Measurements from ENCODE around the gene ZDHHC6.

The ZDHHC6 gene, protein sequence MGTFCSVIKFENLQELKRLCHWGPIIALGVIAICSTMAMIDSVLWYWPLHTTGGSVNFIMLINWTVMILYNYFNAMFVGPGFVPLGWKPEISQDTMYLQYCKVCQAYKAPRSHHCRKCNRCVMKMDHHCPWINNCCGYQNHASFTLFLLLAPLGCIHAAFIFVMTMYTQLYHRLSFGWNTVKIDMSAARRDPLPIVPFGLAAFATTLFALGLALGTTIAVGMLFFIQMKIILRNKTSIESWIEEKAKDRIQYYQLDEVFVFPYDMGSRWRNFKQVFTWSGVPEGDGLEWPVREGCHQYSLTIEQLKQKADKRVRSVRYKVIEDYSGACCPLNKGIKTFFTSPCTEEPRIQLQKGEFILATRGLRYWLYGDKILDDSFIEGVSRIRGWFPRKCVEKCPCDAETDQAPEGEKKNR

DNA sequence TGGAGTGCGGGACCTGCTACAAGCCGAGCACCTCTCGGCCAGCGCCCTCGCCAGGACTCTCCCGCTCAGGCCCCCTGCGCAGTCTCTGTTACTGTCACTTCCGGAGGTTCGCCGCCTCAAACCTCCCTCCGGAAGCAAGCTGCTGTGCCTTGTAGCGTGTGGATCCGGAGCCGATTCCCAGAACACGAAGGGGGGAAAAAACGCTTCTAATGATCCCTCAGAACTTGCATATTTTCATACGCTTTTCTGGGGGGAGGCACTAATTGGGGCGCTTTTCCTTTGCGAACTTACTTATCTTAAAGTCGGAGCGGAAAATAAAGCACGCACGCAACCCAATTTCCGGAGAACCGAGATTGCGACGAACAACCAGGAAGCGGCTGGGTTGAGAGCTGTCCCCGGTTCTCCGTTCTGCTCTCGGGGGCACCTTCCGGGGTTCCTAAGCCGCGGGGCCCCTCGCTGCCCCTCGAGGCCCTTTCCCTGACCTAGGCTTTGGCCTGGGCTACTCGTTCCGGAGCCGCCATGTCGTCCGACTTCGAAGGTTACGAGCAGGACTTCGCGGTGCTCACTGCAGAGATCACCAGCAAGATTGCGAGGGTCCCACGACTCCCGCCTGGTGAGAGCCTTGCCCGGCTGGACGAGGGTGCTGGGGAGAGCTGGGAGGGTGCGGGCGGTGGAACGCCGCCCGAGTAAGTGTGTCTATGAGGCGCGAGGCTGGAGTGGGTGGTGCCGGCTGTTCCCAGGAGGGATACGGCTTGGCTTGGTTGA lies at the start of gene ZDHHC6, which contains the start of gene VTI1A:
Gene ZDHHC6 (minus strand): TSS at position 60 of the 765 bp plus-strand sequence. CDS start 1,478 bp downstream, outside the sequence.
Gene VTI1A (plus strand): TSS at position 361 of the 765 bp plus-strand sequence. CDS start 159 bp downstream, at position 520.
- peak within 1 kb of the TSS; percentile 100 for H3K4me3 ChIP-seq (replicated peaks; ENCODE audit: low read depth, low read length)
- DNase-seq (ENCODE audit: low read depth) = peak; percentile 86
- TF ChIP-seq, protein P1, sequence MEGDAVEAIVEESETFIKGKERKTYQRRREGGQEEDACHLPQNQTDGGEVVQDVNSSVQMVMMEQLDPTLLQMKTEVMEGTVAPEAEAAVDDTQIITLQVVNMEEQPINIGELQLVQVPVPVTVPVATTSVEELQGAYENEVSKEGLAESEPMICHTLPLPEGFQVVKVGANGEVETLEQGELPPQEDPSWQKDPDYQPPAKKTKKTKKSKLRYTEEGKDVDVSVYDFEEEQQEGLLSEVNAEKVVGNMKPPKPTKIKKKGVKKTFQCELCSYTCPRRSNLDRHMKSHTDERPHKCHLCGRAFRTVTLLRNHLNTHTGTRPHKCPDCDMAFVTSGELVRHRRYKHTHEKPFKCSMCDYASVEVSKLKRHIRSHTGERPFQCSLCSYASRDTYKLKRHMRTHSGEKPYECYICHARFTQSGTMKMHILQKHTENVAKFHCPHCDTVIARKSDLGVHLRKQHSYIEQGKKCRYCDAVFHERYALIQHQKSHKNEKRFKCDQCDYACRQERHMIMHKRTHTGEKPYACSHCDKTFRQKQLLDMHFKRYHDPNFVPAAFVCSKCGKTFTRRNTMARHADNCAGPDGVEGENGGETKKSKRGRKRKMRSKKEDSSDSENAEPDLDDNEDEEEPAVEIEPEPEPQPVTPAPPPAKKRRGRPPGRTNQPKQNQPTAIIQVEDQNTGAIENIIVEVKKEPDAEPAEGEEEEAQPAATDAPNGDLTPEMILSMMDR (IDR thresholded peaks at IDR 0.05; ENCODE audit: low read length, missing control alignments) = peak; percentile 25

DNA sequence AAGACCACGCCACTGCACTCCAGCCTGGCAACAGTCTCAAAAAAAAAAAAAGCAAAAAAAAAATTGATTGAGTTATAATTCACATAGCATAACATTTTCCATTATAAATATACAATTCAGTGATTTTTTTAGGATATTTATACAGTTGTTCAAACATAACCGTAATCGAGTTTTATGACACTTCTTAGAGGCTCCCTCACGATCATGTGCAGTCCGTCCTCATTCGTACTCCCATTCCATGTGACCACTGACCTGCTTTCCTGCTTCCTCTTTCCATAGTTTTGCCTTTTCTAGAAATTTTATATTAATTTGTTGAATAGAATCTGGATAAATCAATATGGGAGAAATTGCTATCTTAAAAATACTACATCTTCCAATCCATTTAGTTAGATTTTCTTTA lies 46.0 kb upstream of the ZDHHC6 start:
- no peak for DNase-seq (ENCODE audit: low read depth)
- TF ChIP-seq, protein P1 (IDR thresholded peaks at IDR 0.05; ENCODE audit: low read length, missing control alignments) = no peak
- no peak overlapping the region for H3K4me3 ChIP-seq (replicated peaks; ENCODE audit: low read depth, low read length)

DNA sequence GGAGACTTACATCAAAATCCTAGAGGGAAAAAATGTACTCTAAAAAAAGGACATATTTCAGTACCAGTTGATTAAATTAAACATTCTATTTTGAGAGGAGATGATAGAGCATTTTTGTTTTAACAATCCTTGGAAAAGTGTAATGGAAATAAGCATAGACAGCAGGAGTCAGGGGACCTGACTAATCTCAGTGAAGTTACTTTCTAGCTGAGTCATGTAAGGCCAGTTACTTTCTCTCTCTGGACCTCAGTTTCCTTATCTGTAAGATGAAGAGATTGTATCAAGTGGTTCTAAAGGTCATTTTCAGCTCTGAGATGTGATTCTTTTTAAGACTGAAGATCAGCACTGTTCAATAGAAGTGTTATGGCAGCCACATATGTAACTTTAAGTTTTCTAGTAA lies 44.4 kb upstream of the ZDHHC6 start:
- H3K4me3 ChIP-seq (replicated peaks; ENCODE audit: low read depth, low read length) = no peak overlapping the region
- TF ChIP-seq, protein P1 (IDR thresholded peaks at IDR 0.05; ENCODE audit: low read length, missing control alignments) = no peak
- DNase-seq (ENCODE audit: low read depth) = peak; percentile 13

DNA sequence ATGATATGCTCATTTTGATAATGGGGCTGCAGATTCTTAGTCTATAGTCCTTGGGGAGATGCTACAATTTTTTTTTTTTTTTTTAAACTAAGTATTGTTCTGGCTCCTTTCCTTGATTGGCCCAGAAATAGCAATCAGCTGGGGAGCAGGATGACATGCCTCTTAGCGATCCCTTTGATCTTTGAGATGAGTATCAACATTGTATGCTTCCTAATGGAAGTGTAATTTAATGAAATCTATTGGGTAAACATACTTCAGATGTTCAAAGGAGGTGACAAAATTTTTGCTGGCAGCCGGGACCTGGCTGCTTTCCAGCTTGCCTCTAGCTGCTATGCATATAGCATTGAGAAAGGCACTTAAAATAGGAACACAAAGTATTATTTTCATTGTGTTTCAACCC lies 43.8 kb upstream of the ZDHHC6 start:
- TF ChIP-seq, protein P1 (IDR thresholded peaks at IDR 0.05; ENCODE audit: low read length, missing control alignments) = no peak
- DNase-seq (ENCODE audit: low read depth) = peak; percentile 22
- no peak overlapping the region for H3K4me3 ChIP-seq (replicated peaks; ENCODE audit: low read depth, low read length)

DNA sequence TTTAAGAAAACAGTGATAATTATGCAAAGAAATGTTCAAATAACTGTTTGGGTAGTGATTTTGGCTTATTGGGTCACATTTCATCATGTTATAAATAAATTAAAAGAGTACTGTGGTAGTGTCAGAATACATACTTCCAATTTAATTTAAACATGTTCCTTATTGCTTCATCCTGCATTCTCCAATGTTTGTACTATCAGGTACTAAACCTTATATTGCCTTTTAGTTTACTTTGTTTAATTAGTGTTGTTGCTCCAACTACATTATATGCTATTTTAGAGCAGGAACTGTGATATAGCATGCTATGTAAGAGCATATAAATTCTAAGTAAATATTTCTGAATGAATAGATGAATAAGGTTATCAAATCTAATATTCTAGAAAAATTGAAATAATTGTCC lies 41.2 kb upstream of the ZDHHC6 start:
- DNase-seq (ENCODE audit: low read depth) = no peak
- TF ChIP-seq, protein P1 (IDR thresholded peaks at IDR 0.05; ENCODE audit: low read length, missing control alignments) = no peak
- H3K4me3 ChIP-seq (replicated peaks; ENCODE audit: low read depth, low read length) = no peak overlapping the region

DNA sequence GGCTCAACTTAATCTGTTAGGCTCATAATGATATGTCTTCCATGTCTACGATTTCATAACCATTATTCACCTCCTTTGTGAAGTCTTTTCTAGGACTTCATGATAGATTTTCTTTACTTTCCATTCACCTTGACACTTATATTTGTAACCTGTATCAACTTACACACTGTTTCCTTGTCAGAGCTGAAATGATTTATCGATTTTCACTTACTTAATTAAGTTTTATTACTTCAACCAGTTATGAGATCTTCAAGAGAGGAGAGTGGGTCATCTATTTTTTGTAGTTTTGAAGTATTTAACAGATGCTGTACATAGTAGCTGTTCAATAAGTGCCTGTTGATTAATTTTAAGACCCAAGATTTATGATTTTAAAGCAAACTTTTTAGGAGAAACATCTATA lies 37.7 kb upstream of the ZDHHC6 start:
- DNase-seq (ENCODE audit: low read depth) = no peak
- no peak overlapping the region for H3K4me3 ChIP-seq (replicated peaks; ENCODE audit: low read depth, low read length)
- TF ChIP-seq, protein P1 (IDR thresholded peaks at IDR 0.05; ENCODE audit: low read length, missing control alignments) = no peak

All from fibroblast of pulmonary artery (primary cell).